Endothelial cell (in vitro differentiated cells): Measurements from ENCODE around the gene TECPR2. TPM values are rescaled to one million over a fixed set of nuclear protein-coding genes. Genes with fewer than 3 reads are reported as not detected.

Source experiments
- DNase-seq: peaks from one replicate; pipeline ENCODE4 v3.0.0; 2021; ENCODE audit warnings: low spot score
- H3K27ac Mint-ChIP-seq: one replicate; pipeline ENCODE4 v1.8.0; 2021; ENCODE audit warnings: mixed read lengths, inconsistent platforms; ENCODE audit not compliant: unreplicated experiment
- H3K27me3 Mint-ChIP-seq: one replicate; pipeline ENCODE4 v1.8.0; 2021; ENCODE audit warnings: mild to moderate bottlenecking, moderate library complexity, mixed read lengths, inconsistent platforms; ENCODE audit not compliant: unreplicated experiment
- H3K36me3 Mint-ChIP-seq: one replicate; pipeline ENCODE4 v1.8.0; 2021; ENCODE audit warnings: mild to moderate bottlenecking, low read depth, mixed read lengths, inconsistent platforms; ENCODE audit not compliant: unreplicated experiment
- H3K4me1 Mint-ChIP-seq: one replicate; pipeline ENCODE4 v1.8.0; 2021; ENCODE audit warnings: mild to moderate bottlenecking, mixed read lengths, inconsistent platforms; ENCODE audit not compliant: unreplicated experiment
- H3K4me3 Mint-ChIP-seq: one replicate; pipeline ENCODE4 v1.8.0; 2021; ENCODE audit warnings: mild to moderate bottlenecking, mixed read lengths, inconsistent platforms; ENCODE audit not compliant: unreplicated experiment
- H3K9me3 Mint-ChIP-seq: one replicate; pipeline ENCODE4 v1.8.0; 2021; ENCODE audit warnings: mixed read lengths, inconsistent platforms; ENCODE audit not compliant: unreplicated experiment
- long read RNA-seq: library from polyadenylated mRNA; unstranded; transcript quantifications from one replicate; pipeline ENCODE4 v2.0.0, GENCODE V29; 2020; ENCODE audit not compliant: unreplicated experiment
- total RNA-seq: library from RNA; stranded (reverse); fragmentation: NEBNext Ultra II Directional; extraction: Animal tissue kit (Norgen Biotek cat#: 25700); gene quantifications from one replicate; pipeline ENCODE4 v1.2.1, GENCODE V29; 2021; ENCODE audit not compliant: unreplicated experiment
- TF ChIP-seq, protein P1 (sequence below): fragments of 200-600 bp; sonication (generic); IDR thresholded peaks from one replicate; pipeline ENCODE4 v1.5.0; 2021; ENCODE audit warnings: antibody characterized with exemption; ENCODE audit not compliant: unreplicated experiment

The TECPR2 gene, protein sequence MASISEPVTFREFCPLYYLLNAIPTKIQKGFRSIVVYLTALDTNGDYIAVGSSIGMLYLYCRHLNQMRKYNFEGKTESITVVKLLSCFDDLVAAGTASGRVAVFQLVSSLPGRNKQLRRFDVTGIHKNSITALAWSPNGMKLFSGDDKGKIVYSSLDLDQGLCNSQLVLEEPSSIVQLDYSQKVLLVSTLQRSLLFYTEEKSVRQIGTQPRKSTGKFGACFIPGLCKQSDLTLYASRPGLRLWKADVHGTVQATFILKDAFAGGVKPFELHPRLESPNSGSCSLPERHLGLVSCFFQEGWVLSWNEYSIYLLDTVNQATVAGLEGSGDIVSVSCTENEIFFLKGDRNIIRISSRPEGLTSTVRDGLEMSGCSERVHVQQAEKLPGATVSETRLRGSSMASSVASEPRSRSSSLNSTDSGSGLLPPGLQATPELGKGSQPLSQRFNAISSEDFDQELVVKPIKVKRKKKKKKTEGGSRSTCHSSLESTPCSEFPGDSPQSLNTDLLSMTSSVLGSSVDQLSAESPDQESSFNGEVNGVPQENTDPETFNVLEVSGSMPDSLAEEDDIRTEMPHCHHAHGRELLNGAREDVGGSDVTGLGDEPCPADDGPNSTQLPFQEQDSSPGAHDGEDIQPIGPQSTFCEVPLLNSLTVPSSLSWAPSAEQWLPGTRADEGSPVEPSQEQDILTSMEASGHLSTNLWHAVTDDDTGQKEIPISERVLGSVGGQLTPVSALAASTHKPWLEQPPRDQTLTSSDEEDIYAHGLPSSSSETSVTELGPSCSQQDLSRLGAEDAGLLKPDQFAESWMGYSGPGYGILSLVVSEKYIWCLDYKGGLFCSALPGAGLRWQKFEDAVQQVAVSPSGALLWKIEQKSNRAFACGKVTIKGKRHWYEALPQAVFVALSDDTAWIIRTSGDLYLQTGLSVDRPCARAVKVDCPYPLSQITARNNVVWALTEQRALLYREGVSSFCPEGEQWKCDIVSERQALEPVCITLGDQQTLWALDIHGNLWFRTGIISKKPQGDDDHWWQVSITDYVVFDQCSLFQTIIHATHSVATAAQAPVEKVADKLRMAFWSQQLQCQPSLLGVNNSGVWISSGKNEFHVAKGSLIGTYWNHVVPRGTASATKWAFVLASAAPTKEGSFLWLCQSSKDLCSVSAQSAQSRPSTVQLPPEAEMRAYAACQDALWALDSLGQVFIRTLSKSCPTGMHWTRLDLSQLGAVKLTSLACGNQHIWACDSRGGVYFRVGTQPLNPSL (N-terminal part only)
- total RNA-seq, result 28.9 TPM
- long read RNA-seq, partial matches to known transcripts, result 3 of 6 reads
- long read RNA-seq, other reads (novel, unspliced or antisense), result 3 of 6 reads

- Mint-ChIP-seq H3K9me3 (no peaks in the 10 kb centered on the region), H3K27ac (peak within 1 kb of the TSS; percentile 88), H3K4me1 (peaks cover 16% of the 10 kb centered on the region), H3K36me3 (peaks cover 13% of the 10 kb centered on the region), H3K27me3 (peaks cover 3% of the 10 kb centered on the region), H3K4me3 (peak within 1 kb of the TSS; percentile 95)
- TF ChIP-seq, protein P1, sequence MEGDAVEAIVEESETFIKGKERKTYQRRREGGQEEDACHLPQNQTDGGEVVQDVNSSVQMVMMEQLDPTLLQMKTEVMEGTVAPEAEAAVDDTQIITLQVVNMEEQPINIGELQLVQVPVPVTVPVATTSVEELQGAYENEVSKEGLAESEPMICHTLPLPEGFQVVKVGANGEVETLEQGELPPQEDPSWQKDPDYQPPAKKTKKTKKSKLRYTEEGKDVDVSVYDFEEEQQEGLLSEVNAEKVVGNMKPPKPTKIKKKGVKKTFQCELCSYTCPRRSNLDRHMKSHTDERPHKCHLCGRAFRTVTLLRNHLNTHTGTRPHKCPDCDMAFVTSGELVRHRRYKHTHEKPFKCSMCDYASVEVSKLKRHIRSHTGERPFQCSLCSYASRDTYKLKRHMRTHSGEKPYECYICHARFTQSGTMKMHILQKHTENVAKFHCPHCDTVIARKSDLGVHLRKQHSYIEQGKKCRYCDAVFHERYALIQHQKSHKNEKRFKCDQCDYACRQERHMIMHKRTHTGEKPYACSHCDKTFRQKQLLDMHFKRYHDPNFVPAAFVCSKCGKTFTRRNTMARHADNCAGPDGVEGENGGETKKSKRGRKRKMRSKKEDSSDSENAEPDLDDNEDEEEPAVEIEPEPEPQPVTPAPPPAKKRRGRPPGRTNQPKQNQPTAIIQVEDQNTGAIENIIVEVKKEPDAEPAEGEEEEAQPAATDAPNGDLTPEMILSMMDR, result no peak
- DNase-seq, result peak; percentile 94
These were observed at the start of gene TECPR2, which contains the start of gene CINP for GRCh38 chr14:102362545-102363181. Gene TECPR2, plus strand, starts transcription at chr14:102362941. Its CDS starts 13,781 bp downstream, at chr14:102376722. Gene CINP, minus strand, starts transcription at chr14:102362890. Its CDS starts 39 bp downstream, at chr14:102362851.

GRCh38 chr14:102314242-102315011 is 48.3 kb upstream of the TECPR2 start:
- Mint-ChIP-seq H3K9me3 (no peaks in the 10 kb centered on the region), H3K27me3 (peaks cover 22% of the 10 kb centered on the region), H3K4me3 (peak overlapping the region; percentile 85), H3K27ac (no peak overlapping the region), H3K4me1 (peaks cover 11% of the 10 kb centered on the region), H3K36me3 (peaks cover 6% of the 10 kb centered on the region)
- TF ChIP-seq, protein P1, result peak; percentile 96
- DNase-seq, result peak; percentile 84

GRCh38 chr14:102315121-102315520 is 47.6 kb upstream of the TECPR2 start:
- no peak for DNase-seq
- peaks cover 6% of the 10 kb centered on the region for H3K36me3 Mint-ChIP-seq
- peak overlapping the region; percentile 62 for H3K4me3 Mint-ChIP-seq
- no peak overlapping the region for H3K27ac Mint-ChIP-seq
- TF ChIP-seq, protein P1, result no peak
- H3K9me3 Mint-ChIP-seq, result no peaks in the 10 kb centered on the region
- peaks cover 21% of the 10 kb centered on the region for H3K27me3 Mint-ChIP-seq
- peaks cover 11% of the 10 kb centered on the region for H3K4me1 Mint-ChIP-seq

GRCh38 chr14:102316338-102316742 is 46.4 kb upstream of the TECPR2 start:
- TF ChIP-seq, protein P1, result no peak
- Mint-ChIP-seq H3K4me3 (peak overlapping the region; percentile 94), H3K27me3 (peaks cover 22% of the 10 kb centered on the region), H3K27ac (peak overlapping the region; percentile 95), H3K4me1 (peaks cover 14% of the 10 kb centered on the region), H3K36me3 (peaks cover 9% of the 10 kb centered on the region), H3K9me3 (no peaks in the 10 kb centered on the region)
- DNase-seq, result peak; percentile 20
